Gastroesophageal sphincter (tissue), 4 donors: ENCODE results near the gene SLC9A3. TPM values are rescaled to one million over a fixed set of nuclear protein-coding genes. Genes with fewer than 3 reads are reported as not detected.

ENCODE experiments used
- ATAC-seq: fragments of 150-250 bp; one replicate; pipeline ENCODE4 v1.9.1; 2016; ENCODE audit warnings: mild to moderate bottlenecking, moderate library complexity
- H3K27ac ChIP-seq, 4 donors: fragments of 200-600 bp; sonication (generic) in 3 of 4; 1 replicate in 3 of 4; 2 replicates in 1 of 4; pipeline ENCODE4 v1.5.1; 2016 to 2019
- H3K27me3 ChIP-seq: fragments of 200-600 bp; sonication (generic); one replicate; pipeline ENCODE4 v1.5.1; 2019
- H3K36me3 ChIP-seq, 2 donors: fragments of 200-600 bp; sonication (generic); one replicate each; pipeline ENCODE4 v1.5.1; 2019; ENCODE audit warnings: control low read depth in 1 of 2
- H3K4me1 ChIP-seq, 3 donors: fragments of 200-600 bp; sonication (generic); 1 replicate in 2 of 3; 2 replicates in 1 of 3; pipeline ENCODE4 v1.5.1; 2016 to 2019; ENCODE audit warnings: control low read depth in 2 of 3
- H3K4me3 ChIP-seq, 2 donors: fragments of 200-600 bp; sonication (generic); one replicate each; pipeline ENCODE4 v1.5.1; 2019; ENCODE audit warnings: mild to moderate bottlenecking in 1 of 2, moderate library complexity in 1 of 2
- H3K9me3 ChIP-seq, 3 donors: fragments of 200-600 bp; sonication (generic); one replicate each; pipeline ENCODE4 v1.5.1; 2017 to 2019; ENCODE audit warnings: control low read depth in 2 of 3
- CTCF ChIP-seq, 4 experiments: fragments of 200-600 bp in 2 of 4; fragments of 450-650 bp in 2 of 4; sonication (generic) in 1 of 4; IDR thresholded peaks; one replicate each; pipeline ENCODE4 v1.5.1; 2017 to 2019; ENCODE audit warnings: antibody characterized with exemption in 4 of 4, mild to moderate bottlenecking in 2 of 4, moderate library complexity in 2 of 4
- EP300 ChIP-seq: sonication (generic); formaldehyde crosslinking; IDR thresholded peaks from one replicate; pipeline ENCODE4 v1.6.1; 2017; ENCODE audit warnings: antibody characterized with exemption, mild to moderate bottlenecking
- POLR2A ChIP-seq, 2 donors: fragments of 450-650 bp; IDR thresholded peaks; one replicate each; pipeline ENCODE4 v1.6.1; 2017; ENCODE audit warnings: antibody characterized with exemption in 2 of 2, mild to moderate bottlenecking in 2 of 2, moderate library complexity in 1 of 2
- POLR2AphosphoS5 ChIP-seq: sonication (generic); formaldehyde crosslinking; IDR thresholded peaks from one replicate; pipeline ENCODE4 v1.6.1; 2017; ENCODE audit warnings: antibody characterized with exemption
- WGBS, 2 donors: methylation state at CpG; one replicate each; pipeline ENCODE4 v1.1.5; 2018; ENCODE audit warnings: low coverage in 1 of 2; 5-methylcytosine and 5-hydroxymethylcytosine counted together
- total RNA-seq, 4 donors: library from RNA; depleted of rRNA; stranded (reverse); fragments of >200 nt; gene quantifications; one replicate each; pipeline ENCODE4 v1.1.0, GENCODE V29; 2016

The SLC9A3 gene
- total RNA-seq, 4 donors from 2014 or later: 2.6 to 3.9 (median 2.8) TPM

DNA sequence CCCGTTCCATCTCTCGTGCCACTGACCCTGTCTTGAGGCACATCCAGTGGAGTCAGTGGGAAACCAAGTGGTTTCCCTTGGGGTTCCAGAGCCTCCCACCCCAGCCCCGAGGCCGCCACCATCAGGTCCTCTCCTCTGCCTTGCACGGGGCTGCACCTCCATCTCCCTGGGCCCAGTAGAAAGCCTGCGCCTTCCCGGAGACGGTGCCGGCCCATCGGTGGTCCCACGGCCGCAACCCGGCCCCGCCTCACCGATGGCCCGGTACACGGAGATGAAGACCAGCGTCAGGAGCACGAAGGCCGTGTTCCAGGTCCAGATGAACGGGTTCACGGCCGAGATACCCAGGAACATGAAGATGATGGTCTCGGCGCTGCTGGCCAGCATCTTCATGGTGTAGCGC is 41.2 kb downstream of the SLC9A3 start:
- WGBS, 2 donors: 60% methylated on average over 1 of the region's 26 CpGs; no CpG with 5 or more reads in 1 of the 2 donors
- Histone ChIP-seq H3K9me3 (no peaks in the 10 kb centered on the region), H3K27ac (no peak overlapping the region), H3K36me3 (no peaks in the 10 kb centered on the region), H3K4me1 (no peaks in the 10 kb centered on the region), H3K27me3 (peaks cover 88% of the 10 kb centered on the region), H3K4me3 (no peak overlapping the region)
- no peak for ATAC-seq
- TF ChIP-seq POLR2AphosphoS5 (no peak), EP300 (no peak), CTCF (IDR thresholded peaks at IDR 0.05) (no peak), POLR2A (IDR thresholded peaks at IDR 0.05) (no peak)

- no peaks in the 10 kb centered on the region for H3K36me3 ChIP-seq
- H3K27me3 ChIP-seq: peaks cover 90% of the 10 kb centered on the region
- no peak overlapping the region for H3K27ac ChIP-seq
- no peak for ATAC-seq
- H3K4me1 ChIP-seq: no peaks in the 10 kb centered on the region
- H3K9me3 ChIP-seq: no peaks in the 10 kb centered on the region
- no peak for TF ChIP-seq POLR2A (IDR thresholded peaks at IDR 0.05)
- no peak for TF ChIP-seq EP300
- no peak for TF ChIP-seq POLR2AphosphoS5
- TF ChIP-seq CTCF (IDR thresholded peaks at IDR 0.05): no peak
- WGBS, 2 donors: 89% methylated on average over 8 of the region's 27 CpGs; no CpG with 5 or more reads in 1 of the 2 donors
- no peak overlapping the region for H3K4me3 ChIP-seq
Observed at GRCh38 chr5:482506-482905, 41.7 kb downstream of the SLC9A3 start.

GRCh38 chr5:482021-482420 is 42.2 kb downstream of the SLC9A3 start:
- TF ChIP-seq EP300 (no peak), POLR2A (IDR thresholded peaks at IDR 0.05) (no peak), CTCF (IDR thresholded peaks at IDR 0.05) (no peak), POLR2AphosphoS5 (no peak)
- WGBS, 2 donors: 50 to 73% methylated on average over 2 to 9 of the region's 24 CpGs
- Histone ChIP-seq H3K4me1 (no peaks in the 10 kb centered on the region), H3K27ac (no peak overlapping the region), H3K9me3 (no peaks in the 10 kb centered on the region), H3K27me3 (peaks cover 94% of the 10 kb centered on the region), H3K36me3 (no peaks in the 10 kb centered on the region), H3K4me3 (no peak overlapping the region)
- no peak for ATAC-seq

DNA sequence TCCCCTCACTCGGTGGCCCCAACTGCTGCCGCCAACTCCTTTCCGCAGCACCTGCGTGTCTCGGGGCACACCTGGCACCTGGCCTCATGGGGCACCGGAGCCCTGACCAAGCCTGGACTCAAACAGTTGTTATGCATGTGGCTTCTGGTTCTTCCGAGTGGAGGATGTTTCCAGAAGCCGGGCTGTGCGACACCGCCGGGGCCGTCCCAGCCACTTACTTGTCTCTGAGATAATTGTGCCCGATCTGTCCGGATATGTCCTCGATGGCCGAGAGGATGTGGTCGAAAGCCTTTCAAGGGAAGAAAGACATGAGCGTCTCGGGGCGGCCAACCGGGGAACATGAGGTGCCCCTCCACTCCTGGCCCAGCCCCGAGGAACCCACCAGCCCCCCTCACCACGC is 42.9 kb downstream of the SLC9A3 start:
- Histone ChIP-seq H3K27me3 (peaks cover 98% of the 10 kb centered on the region), H3K36me3 (no peaks in the 10 kb centered on the region), H3K9me3 (no peaks in the 10 kb centered on the region), H3K4me1 (no peaks in the 10 kb centered on the region), H3K27ac (no peak overlapping the region), H3K4me3 (no peak overlapping the region)
- TF ChIP-seq CTCF (IDR thresholded peaks at IDR 0.05) (no peak), EP300 (no peak), POLR2A (IDR thresholded peaks at IDR 0.05) (no peak), POLR2AphosphoS5 (no peak)
- 83 to 98% methylated on average over 2 to 10 of the region's 23 CpGs for WGBS, 2 donors
- ATAC-seq: no peak

GRCh38 chr5:479566-480319 is 44.5 kb downstream of the SLC9A3 start:
- Histone ChIP-seq H3K27me3 (peaks cover 98% of the 10 kb centered on the region), H3K4me1 (peaks cover 0 to 10% (median 5%) of the 10 kb centered on the region in 3 donors), H3K4me3 (no peak overlapping the region), H3K27ac (no peak overlapping the region), H3K9me3 (no peaks in the 10 kb centered on the region), H3K36me3 (no peaks in the 10 kb centered on the region)
- no CpG with 5 or more reads among the region's 34 CpGs for WGBS, 2 donors
- TF ChIP-seq EP300 (no peak), CTCF (IDR thresholded peaks at IDR 0.05) (no peak), POLR2AphosphoS5 (no peak), POLR2A (IDR thresholded peaks at IDR 0.05) (no peak)
- ATAC-seq: no peak
